Tibial nerve (tissue), 4 donors: ENCODE results near the gene ZDHHC8. TPM values are rescaled to one million over a fixed set of nuclear protein-coding genes. Genes with fewer than 3 reads are reported as not detected.

ENCODE experiments used
- DNase-seq, 2 donors: peaks; one replicate each; pipeline ENCODE4 v3.0.0-alpha.2; 2019; ENCODE audit warnings: low spot score in 2 of 2
- H3K27ac ChIP-seq, 4 donors: fragments of 200-600 bp; sonication (generic) in 3 of 4; one replicate each; pipeline ENCODE4 v1.5.1; 2017 to 2019; ENCODE audit warnings: mild to moderate bottlenecking in 1 of 4
- H3K27me3 ChIP-seq, 2 donors: fragments of 200-600 bp; sonication (generic) in 1 of 2; one replicate each; pipeline versions ENCODE4 v1.5.1 to v1.6.0; 2017 to 2019
- H3K36me3 ChIP-seq, 3 donors: fragments of 200-600 bp; sonication (generic); one replicate each; pipeline ENCODE4 v1.5.1; 2018 to 2019
- H3K4me1 ChIP-seq, 4 donors: fragments of 200-600 bp; sonication (generic) in 3 of 4; one replicate each; pipeline ENCODE4 v1.5.1; 2017 to 2019
- H3K4me3 ChIP-seq, 4 donors: fragments of 200-600 bp; sonication (generic) in 3 of 4; one replicate each; pipeline ENCODE4 v1.5.1; 2017 to 2019; ENCODE audit warnings: mild to moderate bottlenecking in 1 of 4, moderate library complexity in 1 of 4
- H3K9me3 ChIP-seq, 4 donors: fragments of 200-600 bp; sonication (generic) in 3 of 4; one replicate each; pipeline ENCODE4 v1.5.1; 2017 to 2019
- CTCF ChIP-seq, 5 experiments: fragments of 200-600 bp in 3 of 5; fragments of 450-650 bp in 2 of 5; sonication (generic) in 3 of 5; IDR thresholded peaks; one replicate each; pipeline ENCODE4 v1.5.1; 2016 to 2019; ENCODE audit warnings: antibody characterized with exemption in 5 of 5, mild to moderate bottlenecking in 3 of 5, moderate library complexity in 2 of 5
- EP300 ChIP-seq, 2 donors: sonication (generic); formaldehyde crosslinking; IDR thresholded peaks; one replicate each; pipeline ENCODE4 v1.6.1; 2017; ENCODE audit warnings: antibody characterized with exemption in 2 of 2, mild to moderate bottlenecking in 1 of 2
- POLR2A ChIP-seq, 2 donors: fragments of 450-650 bp; IDR thresholded peaks; one replicate each; pipeline ENCODE4 v1.6.1; 2017; ENCODE audit warnings: antibody characterized with exemption in 2 of 2, mild to moderate bottlenecking in 2 of 2, moderate library complexity in 2 of 2
- WGBS, 2 donors: methylation state at CpG; one replicate each; pipeline ENCODE4 v1.1.5; 2018; 5-methylcytosine and 5-hydroxymethylcytosine counted together
- total RNA-seq, 4 donors: library from RNA; depleted of rRNA; stranded (reverse); fragments of >200 nt; gene quantifications; one replicate each; pipeline ENCODE4 v1.1.0, GENCODE V29; 2016

Gene ZDHHC8
- total RNA-seq, 4 donors from 2014 or later: 40.6 to 53.7 (median 47.4) TPM

- TF ChIP-seq POLR2A (IDR thresholded peaks at IDR 0.05) (no peak), EP300 (IDR thresholded peaks at IDR 0.05) (no peak), CTCF (IDR thresholded peaks at IDR 0.05) (no peak)
- WGBS, 2 donors: 80 to 85% methylated on average over 12 to 13 of the region's 13 CpGs
- Histone ChIP-seq H3K4me1 (peaks cover 0 to 11% (median 8%) of the 10 kb centered on the region in 4 donors), H3K27ac (no peak overlapping the region), H3K4me3 (no peak overlapping the region), H3K9me3 (no peaks in the 10 kb centered on the region), H3K27me3 (no peaks in the 10 kb centered on the region), H3K36me3 (peaks cover 0 to 95% (median 34%) of the 10 kb centered on the region in 3 donors)
- no peak for DNase-seq
These were observed 23.4 kb upstream of the ZDHHC8 start for GRCh38 chr22:20107951-20108756.

GRCh38 chr22:20108757-20109230, 22.8 kb upstream of the ZDHHC8 start:
- H3K9me3 ChIP-seq: no peaks in the 10 kb centered on the region
- H3K27ac ChIP-seq: no peak overlapping the region
- H3K4me3 ChIP-seq: no peak overlapping the region
- no peak for DNase-seq
- H3K4me1 ChIP-seq: peaks cover 0 to 18% (median 8%) of the 10 kb centered on the region in 4 donors
- H3K36me3 ChIP-seq: peaks cover 0 to 97% (median 38%) of the 10 kb centered on the region in 3 donors
- no peaks in the 10 kb centered on the region for H3K27me3 ChIP-seq
- WGBS, 2 donors: 87% methylated on average over 10 of the region's 12 CpGs; no CpG with 5 or more reads in 1 of the 2 donors
- TF ChIP-seq POLR2A (IDR thresholded peaks at IDR 0.05) (no peak), EP300 (IDR thresholded peaks at IDR 0.05) (no peak), CTCF (IDR thresholded peaks at IDR 0.05) (no peak)

GRCh38 chr22:20109411-20110358, 21.9 kb upstream of the ZDHHC8 start:
- no peaks in the 10 kb centered on the region for H3K27me3 ChIP-seq
- peaks cover 0 to 26% (median 8%) of the 10 kb centered on the region in 4 donors for H3K4me1 ChIP-seq
- DNase-seq: no peak
- H3K4me3 ChIP-seq: no peak overlapping the region
- TF ChIP-seq CTCF (IDR thresholded peaks at IDR 0.05) (no peak), POLR2A (IDR thresholded peaks at IDR 0.05) (no peak), EP300 (IDR thresholded peaks at IDR 0.05) (no peak)
- no peaks in the 10 kb centered on the region for H3K9me3 ChIP-seq
- peaks cover 0 to 100% (median 38%) of the 10 kb centered on the region in 3 donors for H3K36me3 ChIP-seq
- WGBS, 2 donors: 78 to 88% methylated on average over 10 to 22 of the region's 23 CpGs
- H3K27ac ChIP-seq: no peak overlapping the region

- peaks cover 0 to 100% (median 38%) of the 10 kb centered on the region in 3 donors for H3K36me3 ChIP-seq
These were observed 21.1 kb upstream of the ZDHHC8 start for GRCh38 chr22:20110359-20110985.

More at GRCh38 chr22:20110359-20110985, 21.1 kb upstream of the ZDHHC8 start:
- WGBS, 2 donors: 87 to 89% methylated on average over 9 of the region's 9 CpGs
- H3K4me1 ChIP-seq: peaks cover 0 to 34% (median 8%) of the 10 kb centered on the region in 4 donors
- H3K4me3 ChIP-seq: no peak overlapping the region
- TF ChIP-seq EP300 (IDR thresholded peaks at IDR 0.05): no peak
- TF ChIP-seq POLR2A (IDR thresholded peaks at IDR 0.05): no peak
- TF ChIP-seq CTCF (IDR thresholded peaks at IDR 0.05): no peak
- no peaks in the 10 kb centered on the region for H3K9me3 ChIP-seq
- no peak overlapping the region for H3K27ac ChIP-seq
- no peak for DNase-seq
- no peaks in the 10 kb centered on the region for H3K27me3 ChIP-seq
